Measurements from ENCODE around the gene RAB11FIP4. TPM values are rescaled to one million over a fixed set of nuclear protein-coding genes. Genes with fewer than 3 reads are reported as not detected.

Gene RAB11FIP4
- total and polyA plus RNA-seq, 9 of the 15 experiments (the other 6 are each of a cell fraction or from before 2014, with no cell fraction given), result 0.62 to 16.6 (median 8.9) TPM

- no peak for TF ChIP-seq FOSL1 (tag; conservative IDR thresholded peaks at IDR 0.05)
These were observed 121.3 kb downstream of the RAB11FIP4 start (continued) for GRCh38 chr17:31512796-31513195.

GRCh38 chr17:31513731-31514427 lies 122.4 kb downstream of the RAB11FIP4 start:
- CTCF ChIA-PET (ENCODE audit: low intra/inter-chr PET ratio), result interaction anchor here (0.6 kb wide), 1 partner anchor 59 kb away, joined by 3 read pairs; no protein-coding TSS in a partner anchor
- FAIRE-seq, result no peak

More at GRCh38 chr17:31513731-31514427, 122.4 kb downstream of the RAB11FIP4 start:
- Histone ChIP-seq H3K4me3 (no peak overlapping the region), H3K79me2 (ENCODE audit: control insufficient read depth, insufficient read depth, low read length) (peaks cover 9% of the 10 kb centered on the region; the same call in 1 of the 3 replicates), H3K27ac (ENCODE audit: extremely low read depth, low read depth, low read length) (no peak overlapping the region), H3K9me1 (ENCODE audit: control insufficient read depth, insufficient read depth, low read length) (peaks cover 15% of the 10 kb centered on the region), H3K4me1 (replicated peaks in 1 of 2; ENCODE audit: control insufficient read depth in 2 of 2, insufficient read depth in 2 of 2, low read length in 2 of 2) (peaks cover 15 to 30% of the 10 kb centered on the region in 2 experiments), H3K36me3 (ENCODE audit: control insufficient read depth, insufficient read depth, low read length) (no peaks in the 10 kb centered on the region), H3K27me3 (ENCODE audit: control insufficient read depth in 2 of 2, insufficient read depth in 2 of 2, low read length in 2 of 2) (no peaks in the 10 kb centered on the region), H3K4me2 (ENCODE audit: insufficient read depth, low read length) (no peak overlapping the region), H2AFZ (ENCODE audit: low read depth, low read length) (no peak overlapping the region), H4K20me1 (replicated peaks; ENCODE audit: control insufficient read depth, insufficient read depth, low read length) (no peaks in the 10 kb centered on the region; the same call in 1 of the 2 replicates), H3K9me3 (replicated peaks; ENCODE audit: control insufficient read depth, insufficient read depth, low read depth, low read length) (no peaks in the 10 kb centered on the region), H3K9ac (ENCODE audit: insufficient read depth in 1 of 2, low read depth in 2 of 2, low read length in 2 of 2) (peak overlapping the region in 1 of 2 experiments; percentile 80; a peak in 2 of 4 replicates)
- 46% methylated on average over 11 of the region's 15 CpGs for WGBS (ENCODE audit: insufficient coverage, low coverage, missing lambda C conversion rate)
- DNase-seq (ENCODE audit: extremely low read depth in 1 of 4, low spot score in 3 of 4) (no peak), ATAC-seq (no peak)
- intact Hi-C loops (cut with micrococcal nuclease), result no loop called here
- in situ Hi-C loops (cut with MboI), result no loop called here
- POLR2A ChIA-PET, result interaction anchor here (0.8 kb wide), 1 partner anchor 15 kb away, joined by 4 read pairs; no protein-coding TSS in a partner anchor
- TF ChIP-seq NFATC3 (IDR thresholded peaks at IDR 0.05) (no peak), MAFK (IDR thresholded peaks at IDR 0.05; ENCODE audit: low read length) (no peak), MEIS2 (IDR thresholded peaks at IDR 0.05; ENCODE audit: partially characterized antibody) (no peak), NEUROD1 (IDR thresholded peaks at IDR 0.05; ENCODE audit: borderline replicate concordance, low read depth, low read length, partially characterized antibody) (no peak), NCOA1 (IDR thresholded peaks at IDR 0.05; ENCODE audit: low read depth) (no peak)
- no TSS peak for BruUV-seq (replicated peaks)

Measured in K562 (cell line).